ENCODE measurements around the gene DDX60. TPM values are rescaled to one million over a fixed set of nuclear protein-coding genes. Genes with fewer than 3 reads are reported as not detected.

Gene DDX60
- total and polyA plus RNA-seq, 10 of the 15 experiments (the other 5 are each of a cell fraction or from before 2014, with no cell fraction given), result 2.7 to 28.4 (median 6.3) TPM

DNA sequence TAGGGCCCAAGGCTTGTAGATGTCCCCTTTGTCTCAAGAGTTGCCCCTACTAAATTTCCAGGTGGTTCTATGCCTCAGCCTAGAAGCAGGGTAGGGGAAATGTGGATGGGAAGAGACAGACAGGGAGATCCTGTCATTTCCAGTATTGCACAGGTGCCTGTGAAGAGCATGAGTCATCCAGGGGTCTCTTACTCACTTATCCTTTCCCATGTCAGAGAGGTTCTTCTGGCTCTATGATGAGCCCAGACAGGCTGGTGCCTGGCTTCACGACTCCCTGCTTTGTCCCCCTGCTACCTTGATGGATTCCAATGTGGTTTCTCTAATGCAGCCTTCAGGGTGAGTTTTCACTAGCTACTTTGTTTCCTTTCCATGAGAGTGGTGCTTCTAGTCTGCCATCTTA, 35.2 kb upstream of the DDX60 start:
- in situ Hi-C loops (cut with MboI), result no loop called here
- H3K79me2 ChIP-seq (ENCODE audit: control insufficient read depth, insufficient read depth, low read length), result no peaks in the 10 kb centered on the region
- RAD21 ChIA-PET (ENCODE audit: unreplicated experiment), result no interaction called here
- BruUV-seq (replicated peaks), result no TSS peak
- H3K9ac ChIP-seq (ENCODE audit: control insufficient read depth, insufficient read depth, low read length), result no peak overlapping the region
- intact Hi-C loops (cut with micrococcal nuclease; ENCODE audit: unreplicated experiment), result no loop called here
- 17% methylated on average over 1 of the region's 1 CpG for WGBS (ENCODE audit: insufficient coverage, insufficient replicate concordance, low lambda C conversion rate, missing lambda C conversion rate)
- POLR2A ChIA-PET, result no interaction called here
- no peak overlapping the region for H3K4me3 ChIP-seq
- no peak overlapping the region for H2AFZ ChIP-seq (ENCODE audit: control insufficient read depth, low read depth, low read length)
- DNase-seq (ENCODE audit: low read depth, low spot score) (no peak), ATAC-seq (no peak), FAIRE-seq (no peak)
- H4K20me1 ChIP-seq (ENCODE audit: control insufficient read depth, insufficient read depth), result no peaks in the 10 kb centered on the region
- H3K4me1 ChIP-seq (ENCODE audit: control insufficient read depth, insufficient read depth, low read length), result no peaks in the 10 kb centered on the region
- H3K9me3 ChIP-seq (replicated peaks; ENCODE audit: control insufficient read depth, insufficient read depth, low read length), result no peaks in the 10 kb centered on the region; the same call in 2 of the 3 replicates
- H3K36me3 ChIP-seq (ENCODE audit: control insufficient read depth in 2 of 2, insufficient read depth in 2 of 2, low read length in 1 of 2), result no peaks in the 10 kb centered on the region
- SMC1A ChIA-PET (ENCODE audit: uncharacterized antibody, unreplicated experiment), result no interaction called here
- no peak overlapping the region for H3K27ac ChIP-seq (ENCODE audit: control insufficient read depth, insufficient read depth)
- H3K27me3 ChIP-seq (replicated peaks in 1 of 2; ENCODE audit: control insufficient read depth in 2 of 2, insufficient read depth in 2 of 2, low read length in 1 of 2), result no peaks in the 10 kb centered on the region
- H3K4me2 ChIP-seq (ENCODE audit: control insufficient read depth, insufficient read depth), result no peak overlapping the region
- CTCF ChIA-PET, result no interaction called here
- TF ChIP-seq, protein P1, sequence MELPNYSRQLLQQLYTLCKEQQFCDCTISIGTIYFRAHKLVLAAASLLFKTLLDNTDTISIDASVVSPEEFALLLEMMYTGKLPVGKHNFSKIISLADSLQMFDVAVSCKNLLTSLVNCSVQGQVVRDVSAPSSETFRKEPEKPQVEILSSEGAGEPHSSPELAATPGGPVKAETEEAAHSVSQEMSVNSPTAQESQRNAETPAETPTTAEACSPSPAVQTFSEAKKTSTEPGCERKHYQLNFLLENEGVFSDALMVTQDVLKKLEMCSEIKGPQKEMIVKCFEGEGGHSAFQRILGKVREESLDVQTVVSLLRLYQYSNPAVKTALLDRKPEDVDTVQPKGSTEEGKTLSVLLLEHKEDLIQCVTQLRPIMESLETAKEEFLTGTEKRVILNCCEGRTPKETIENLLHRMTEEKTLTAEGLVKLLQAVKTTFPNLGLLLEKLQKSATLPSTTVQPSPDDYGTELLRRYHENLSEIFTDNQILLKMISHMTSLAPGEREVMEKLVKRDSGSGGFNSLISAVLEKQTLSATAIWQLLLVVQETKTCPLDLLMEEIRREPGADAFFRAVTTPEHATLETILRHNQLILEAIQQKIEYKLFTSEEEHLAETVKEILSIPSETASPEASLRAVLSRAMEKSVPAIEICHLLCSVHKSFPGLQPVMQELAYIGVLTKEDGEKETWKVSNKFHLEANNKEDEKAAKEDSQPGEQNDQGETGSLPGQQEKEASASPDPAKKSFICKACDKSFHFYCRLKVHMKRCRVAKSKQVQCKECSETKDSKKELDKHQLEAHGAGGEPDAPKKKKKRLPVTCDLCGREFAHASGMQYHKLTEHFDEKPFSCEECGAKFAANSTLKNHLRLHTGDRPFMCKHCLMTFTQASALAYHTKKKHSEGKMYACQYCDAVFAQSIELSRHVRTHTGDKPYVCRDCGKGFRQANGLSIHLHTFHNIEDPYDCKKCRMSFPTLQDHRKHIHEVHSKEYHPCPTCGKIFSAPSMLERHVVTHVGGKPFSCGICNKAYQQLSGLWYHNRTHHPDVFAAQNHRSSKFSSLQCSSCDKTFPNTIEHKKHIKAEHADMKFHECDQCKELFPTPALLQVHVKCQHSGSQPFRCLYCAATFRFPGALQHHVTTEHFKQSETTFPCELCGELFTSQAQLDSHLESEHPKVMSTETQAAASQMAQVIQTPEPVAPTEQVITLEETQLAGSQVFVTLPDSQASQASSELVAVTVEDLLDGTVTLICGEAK (IDR thresholded peaks at IDR 0.05; ENCODE audit: borderline replicate concordance), result no peak
- TF ChIP-seq JUND (IDR thresholded peaks at IDR 0.05; ENCODE audit: low read depth, low read length) (no peak), RELA (IDR thresholded peaks at IDR 0.05; ENCODE audit: borderline replicate concordance, partially characterized antibody) (no peak), LARP7 (IDR thresholded peaks at IDR 0.05) (no peak), CHD2 (IDR thresholded peaks at IDR 0.05; ENCODE audit: borderline replicate concordance, low read depth, low read length) (no peak), ESRRA (IDR thresholded peaks at IDR 0.05; ENCODE audit: low read length) (no peak), SMARCA5 (IDR thresholded peaks at IDR 0.05) (no peak), BHLHE40 (IDR thresholded peaks at IDR 0.05; ENCODE audit: borderline replicate concordance in 1 of 2, low read depth in 2 of 2, low read length in 1 of 2) (no peak), SRF (IDR thresholded peaks at IDR 0.05; ENCODE audit: low read depth in 2 of 2, low read length in 2 of 2) (no peak), SUPT20H (IDR thresholded peaks at IDR 0.05; ENCODE audit: borderline replicate concordance, control insufficient read depth, low read depth, low read length) (no peak), NRF1 (conservative IDR thresholded peaks at IDR 0.05; ENCODE audit: low read depth, low read length) (no peak), CBX5 (IDR thresholded peaks at IDR 0.05; ENCODE audit: low read depth) (no peak)
- TF ChIP-seq, protein P2, sequence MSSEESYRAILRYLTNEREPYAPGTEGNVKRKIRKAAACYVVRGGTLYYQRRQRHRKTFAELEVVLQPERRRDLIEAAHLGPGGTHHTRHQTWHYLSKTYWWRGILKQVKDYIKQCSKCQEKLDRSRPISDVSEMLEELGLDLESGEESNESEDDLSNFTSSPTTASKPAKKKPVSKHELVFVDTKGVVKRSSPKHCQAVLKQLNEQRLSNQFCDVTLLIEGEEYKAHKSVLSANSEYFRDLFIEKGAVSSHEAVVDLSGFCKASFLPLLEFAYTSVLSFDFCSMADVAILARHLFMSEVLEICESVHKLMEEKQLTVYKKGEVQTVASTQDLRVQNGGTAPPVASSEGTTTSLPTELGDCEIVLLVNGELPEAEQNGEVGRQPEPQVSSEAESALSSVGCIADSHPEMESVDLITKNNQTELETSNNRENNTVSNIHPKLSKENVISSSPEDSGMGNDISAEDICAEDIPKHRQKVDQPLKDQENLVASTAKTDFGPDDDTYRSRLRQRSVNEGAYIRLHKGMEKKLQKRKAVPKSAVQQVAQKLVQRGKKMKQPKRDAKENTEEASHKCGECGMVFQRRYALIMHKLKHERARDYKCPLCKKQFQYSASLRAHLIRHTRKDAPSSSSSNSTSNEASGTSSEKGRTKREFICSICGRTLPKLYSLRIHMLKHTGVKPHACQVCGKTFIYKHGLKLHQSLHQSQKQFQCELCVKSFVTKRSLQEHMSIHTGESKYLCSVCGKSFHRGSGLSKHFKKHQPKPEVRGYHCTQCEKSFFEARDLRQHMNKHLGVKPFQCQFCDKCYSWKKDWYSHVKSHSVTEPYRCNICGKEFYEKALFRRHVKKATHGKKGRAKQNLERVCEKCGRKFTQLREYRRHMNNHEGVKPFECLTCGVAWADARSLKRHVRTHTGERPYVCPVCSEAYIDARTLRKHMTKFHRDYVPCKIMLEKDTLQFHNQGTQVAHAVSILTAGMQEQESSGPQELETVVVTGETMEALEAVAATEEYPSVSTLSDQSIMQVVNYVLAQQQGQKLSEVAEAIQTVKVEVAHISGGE (CRISPR knock-in tag; IDR thresholded peaks at IDR 0.05), result no peak
- TF ChIP-seq, protein P3, sequence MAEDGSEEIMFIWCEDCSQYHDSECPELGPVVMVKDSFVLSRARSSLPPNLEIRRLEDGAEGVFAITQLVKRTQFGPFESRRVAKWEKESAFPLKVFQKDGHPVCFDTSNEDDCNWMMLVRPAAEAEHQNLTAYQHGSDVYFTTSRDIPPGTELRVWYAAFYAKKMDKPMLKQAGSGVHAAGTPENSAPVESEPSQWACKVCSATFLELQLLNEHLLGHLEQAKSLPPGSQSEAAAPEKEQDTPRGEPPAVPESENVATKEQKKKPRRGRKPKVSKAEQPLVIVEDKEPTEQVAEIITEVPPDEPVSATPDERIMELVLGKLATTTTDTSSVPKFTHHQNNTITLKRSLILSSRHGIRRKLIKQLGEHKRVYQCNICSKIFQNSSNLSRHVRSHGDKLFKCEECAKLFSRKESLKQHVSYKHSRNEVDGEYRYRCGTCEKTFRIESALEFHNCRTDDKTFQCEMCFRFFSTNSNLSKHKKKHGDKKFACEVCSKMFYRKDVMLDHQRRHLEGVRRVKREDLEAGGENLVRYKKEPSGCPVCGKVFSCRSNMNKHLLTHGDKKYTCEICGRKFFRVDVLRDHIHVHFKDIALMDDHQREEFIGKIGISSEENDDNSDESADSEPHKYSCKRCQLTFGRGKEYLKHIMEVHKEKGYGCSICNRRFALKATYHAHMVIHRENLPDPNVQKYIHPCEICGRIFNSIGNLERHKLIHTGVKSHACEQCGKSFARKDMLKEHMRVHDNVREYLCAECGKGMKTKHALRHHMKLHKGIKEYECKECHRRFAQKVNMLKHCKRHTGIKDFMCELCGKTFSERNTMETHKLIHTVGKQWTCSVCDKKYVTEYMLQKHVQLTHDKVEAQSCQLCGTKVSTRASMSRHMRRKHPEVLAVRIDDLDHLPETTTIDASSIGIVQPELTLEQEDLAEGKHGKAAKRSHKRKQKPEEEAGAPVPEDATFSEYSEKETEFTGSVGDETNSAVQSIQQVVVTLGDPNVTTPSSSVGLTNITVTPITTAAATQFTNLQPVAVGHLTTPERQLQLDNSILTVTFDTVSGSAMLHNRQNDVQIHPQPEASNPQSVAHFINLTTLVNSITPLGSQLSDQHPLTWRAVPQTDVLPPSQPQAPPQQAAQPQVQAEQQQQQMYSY (CRISPR knock-in tag; IDR thresholded peaks at IDR 0.05), result no peak
